ENCODE data around the gene PEX11G.
A peak's percentile ranks its signal among the peaks of the same experiment; 100 is the strongest.

PEX11G gene

DNA sequence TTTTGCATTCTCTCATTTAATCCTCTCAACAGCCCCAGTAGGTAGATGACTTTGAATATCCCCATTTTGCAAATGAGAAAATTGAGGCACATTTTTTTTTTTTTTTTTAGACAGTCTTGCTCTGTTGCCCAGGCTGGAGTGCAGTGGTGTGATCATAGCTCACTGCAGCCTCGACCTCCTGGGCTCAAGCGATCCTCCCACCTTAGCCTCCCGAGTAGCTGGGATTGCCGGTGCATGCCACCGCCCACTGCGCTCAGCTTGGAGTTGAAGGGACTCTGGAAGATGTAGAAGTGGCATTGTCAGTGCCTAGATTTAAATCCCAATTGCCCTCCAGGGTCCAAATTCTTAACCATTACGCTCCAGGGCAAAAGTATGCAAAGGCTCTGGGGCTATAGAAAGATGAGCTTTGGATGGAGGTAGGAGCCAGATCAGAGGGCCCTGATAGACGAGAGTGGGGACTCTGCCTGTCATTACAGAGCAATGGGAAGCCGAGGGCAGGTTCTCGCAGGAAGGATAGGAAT lies 32.8 kb upstream of the PEX11G start:
- no peak for DNase-seq

DNA sequence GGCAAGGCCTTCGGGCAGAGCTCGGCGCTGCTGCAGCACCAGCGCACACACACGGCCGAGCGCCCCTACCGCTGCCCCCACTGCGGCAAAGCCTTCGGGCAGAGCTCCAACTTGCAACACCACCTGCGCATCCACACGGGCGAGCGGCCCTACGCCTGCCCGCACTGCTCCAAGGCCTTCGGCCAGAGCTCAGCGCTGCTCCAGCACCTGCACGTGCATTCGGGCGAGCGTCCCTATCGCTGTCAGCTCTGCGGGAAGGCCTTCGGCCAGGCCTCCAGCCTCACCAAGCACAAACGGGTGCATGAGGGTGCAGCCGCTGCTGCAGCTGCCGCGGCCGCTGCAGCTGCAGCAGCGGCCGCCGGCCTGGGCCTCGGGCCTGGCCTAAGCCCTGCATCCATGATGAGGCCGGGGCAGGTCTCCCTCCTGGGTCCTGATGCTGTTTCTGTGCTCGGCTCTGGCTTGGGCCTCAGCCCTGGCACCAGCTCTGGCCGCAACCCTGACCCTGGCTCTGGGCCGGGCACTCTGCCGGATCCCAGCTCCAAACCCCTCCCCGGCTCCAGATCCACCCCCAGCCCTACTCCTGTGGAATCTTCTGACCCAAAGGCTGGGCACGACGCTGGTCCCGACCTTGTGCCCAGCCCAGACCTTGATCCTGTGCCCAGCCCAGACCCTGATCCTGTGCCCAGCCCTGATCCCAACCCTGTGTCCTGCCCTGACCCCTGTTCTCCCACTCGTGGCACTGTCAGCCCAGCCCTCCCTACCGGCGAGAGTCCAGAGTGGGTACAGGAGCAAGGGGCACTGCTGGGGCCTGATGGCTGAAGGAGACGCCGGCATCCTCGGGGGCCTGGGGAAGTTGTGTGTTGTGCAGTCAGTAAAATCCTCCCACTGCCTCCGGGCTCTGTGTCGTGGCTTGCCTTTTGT lies 31.6 kb upstream of the PEX11G start:
- no peak for DNase-seq

DNA sequence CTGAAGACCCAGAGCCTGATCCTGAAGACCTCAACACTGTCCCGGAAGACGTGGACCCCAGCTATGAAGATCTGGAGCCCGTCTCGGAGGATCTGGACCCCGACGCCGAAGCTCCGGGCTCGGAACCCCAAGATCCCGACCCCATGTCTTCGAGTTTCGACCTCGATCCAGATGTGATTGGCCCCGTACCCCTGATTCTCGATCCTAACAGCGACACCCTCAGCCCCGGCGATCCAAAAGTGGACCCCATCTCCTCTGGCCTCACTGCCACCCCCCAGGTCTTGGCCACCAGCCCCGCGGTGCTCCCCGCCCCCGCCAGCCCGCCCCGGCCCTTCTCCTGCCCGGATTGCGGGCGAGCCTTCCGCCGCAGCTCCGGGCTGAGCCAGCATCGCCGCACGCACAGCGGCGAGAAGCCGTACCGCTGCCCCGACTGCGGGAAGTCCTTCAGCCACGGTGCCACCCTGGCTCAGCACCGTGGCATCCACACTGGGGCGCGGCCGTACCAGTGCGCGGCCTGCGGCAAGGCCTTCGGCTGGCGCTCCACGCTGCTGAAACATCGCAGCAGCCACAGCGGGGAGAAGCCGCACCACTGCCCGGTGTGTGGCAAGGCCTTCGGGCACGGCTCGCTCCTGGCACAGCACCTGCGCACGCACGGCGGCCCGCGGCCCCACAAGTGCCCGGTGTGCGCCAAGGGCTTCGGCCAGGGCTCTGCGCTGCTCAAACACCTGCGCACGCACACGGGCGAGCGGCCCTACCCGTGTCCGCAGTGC lies 30.7 kb upstream of the PEX11G start:
- DNase-seq, result no peak

DNA sequence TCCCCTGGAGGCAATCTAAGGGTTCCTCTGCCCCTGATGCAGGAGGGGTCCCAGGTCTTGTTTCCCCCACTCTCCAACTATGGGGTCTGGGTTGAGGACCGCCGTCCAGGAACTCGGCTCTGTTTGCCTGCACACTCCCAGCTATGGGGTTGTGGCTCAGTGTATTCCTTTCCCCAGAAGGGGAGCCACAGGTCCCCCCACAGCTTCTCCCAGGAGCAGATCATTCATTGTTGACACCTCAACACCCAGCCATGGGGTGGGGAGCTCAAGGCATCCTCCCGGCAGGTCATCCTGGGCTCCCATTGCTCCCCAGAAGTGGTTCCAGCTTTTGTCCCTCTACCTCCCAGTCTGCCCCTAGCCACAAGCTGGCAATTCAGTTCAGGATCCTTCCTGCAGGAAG lies 28.0 kb upstream of the PEX11G start:
- no peak for DNase-seq

DNA sequence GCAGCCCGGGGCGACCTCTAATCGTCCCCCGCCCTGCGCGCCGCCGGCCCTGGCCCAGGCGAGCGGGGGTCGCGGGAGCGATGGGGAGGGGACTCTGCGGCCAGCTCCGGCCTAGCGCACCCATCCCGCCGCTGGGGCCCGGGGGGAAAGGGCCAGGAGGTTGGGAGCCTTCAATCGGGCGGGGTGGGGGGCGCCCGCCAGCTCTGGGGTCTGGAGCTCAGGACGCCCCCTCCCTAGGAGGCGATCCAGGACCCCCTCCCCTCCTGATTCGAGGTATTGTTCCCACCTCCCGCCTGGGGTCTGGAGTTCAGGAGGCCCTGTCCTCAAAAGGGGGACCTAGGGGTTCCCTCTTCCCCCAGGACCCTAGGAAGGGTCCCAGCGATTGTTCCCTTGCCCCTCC lies 27.5 kb upstream of the PEX11G start:
- no peak for DNase-seq

DNA sequence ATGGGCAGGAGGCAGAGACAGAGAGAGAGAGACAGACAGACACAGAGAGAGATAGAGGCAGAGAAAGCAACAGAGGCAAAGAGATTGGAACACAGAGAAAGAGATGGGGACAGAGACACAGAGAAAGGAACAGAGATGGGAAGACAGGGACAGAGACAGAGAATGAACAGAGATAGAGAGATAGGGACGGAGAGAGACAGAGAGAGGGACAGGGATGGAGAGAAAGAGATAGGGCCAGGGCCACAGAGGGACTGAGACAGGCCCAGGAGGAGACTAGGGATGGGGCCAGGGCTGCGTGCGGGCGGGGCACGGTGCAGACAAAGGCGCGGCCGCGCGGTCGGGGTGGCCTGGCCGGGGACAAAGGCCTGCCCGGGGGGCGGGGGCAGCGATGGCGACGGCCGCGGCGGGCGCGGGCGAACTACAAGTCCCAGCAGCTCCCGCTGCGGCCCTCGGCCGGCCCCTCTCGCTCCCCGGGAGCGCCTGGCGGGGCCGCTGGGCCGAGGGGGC lies 26.9 kb upstream of the PEX11G start, which contains the start of gene ZNF358:
ZNF358 (plus strand) TSS at position 459 of the 507 bp plus-strand sequence. CDS start 3,140 bp downstream, outside the sequence.
- peak; percentile 80 for DNase-seq

DNA sequence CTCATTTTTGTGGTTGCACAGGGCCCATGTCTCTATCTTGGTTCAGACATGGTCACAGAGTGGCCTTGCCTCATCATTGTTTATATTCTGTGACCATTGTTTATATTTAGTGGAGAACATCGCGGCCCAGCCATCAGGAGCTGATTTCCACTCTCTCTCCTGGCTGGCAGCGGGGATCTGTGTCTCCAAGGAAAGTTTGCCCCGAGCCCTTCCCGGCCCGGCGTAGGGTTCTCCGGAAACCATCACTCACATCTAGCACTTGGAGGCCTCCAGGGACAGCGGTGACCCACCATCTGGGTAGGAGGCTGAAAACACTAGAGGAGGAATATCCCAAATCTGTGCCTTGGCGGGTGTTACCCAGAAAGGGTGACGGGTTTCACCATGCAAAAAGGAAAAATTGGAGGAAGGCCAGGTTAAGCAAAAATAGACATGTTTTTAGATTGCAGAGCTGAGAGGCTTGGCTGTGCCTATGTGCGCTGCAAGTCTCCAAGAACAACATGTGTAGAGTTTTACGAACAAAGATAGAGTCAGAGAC lies 26.3 kb upstream of the PEX11G start:
- DNase-seq, result no peak

DNA sequence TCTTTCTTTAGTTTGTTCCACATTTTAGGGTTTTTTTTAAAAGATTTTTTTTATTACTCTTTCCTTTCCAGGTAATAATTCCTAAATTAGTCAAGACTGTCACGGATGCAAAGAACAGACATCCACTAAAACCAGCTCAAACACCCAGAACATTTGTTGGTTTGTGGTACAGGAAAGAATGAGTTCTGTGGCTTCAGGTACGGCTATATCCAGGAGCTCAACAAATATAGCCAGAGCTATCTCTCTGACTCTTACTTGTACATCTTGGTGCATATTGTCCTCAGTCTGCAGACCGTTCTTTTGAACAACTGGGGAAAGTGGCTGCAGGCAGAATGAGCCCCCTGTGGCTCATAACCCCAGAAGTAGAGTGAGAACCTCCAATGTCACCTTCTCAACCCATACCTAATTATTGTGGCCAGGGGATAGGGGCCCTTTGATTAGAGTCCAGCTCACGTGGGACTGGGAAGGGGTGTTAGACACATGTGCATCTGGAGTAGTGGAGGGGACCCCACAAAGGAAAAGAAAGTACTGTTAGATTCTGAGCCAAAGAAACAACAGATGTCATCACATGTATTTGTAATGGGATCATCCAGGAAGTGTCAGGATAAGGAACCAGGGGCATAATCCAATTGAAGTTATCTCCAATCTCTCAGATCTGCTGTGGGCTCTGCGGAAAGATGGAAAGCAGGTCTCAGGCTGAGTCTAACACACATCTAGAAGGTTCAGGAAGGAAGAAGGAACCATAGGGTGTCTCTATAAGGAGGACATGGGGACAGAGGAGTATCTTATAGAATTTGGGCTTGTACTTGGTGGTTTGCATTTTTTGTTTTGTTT lies 25.2 kb upstream of the PEX11G start:
- DNase-seq, result no peak

DNA sequence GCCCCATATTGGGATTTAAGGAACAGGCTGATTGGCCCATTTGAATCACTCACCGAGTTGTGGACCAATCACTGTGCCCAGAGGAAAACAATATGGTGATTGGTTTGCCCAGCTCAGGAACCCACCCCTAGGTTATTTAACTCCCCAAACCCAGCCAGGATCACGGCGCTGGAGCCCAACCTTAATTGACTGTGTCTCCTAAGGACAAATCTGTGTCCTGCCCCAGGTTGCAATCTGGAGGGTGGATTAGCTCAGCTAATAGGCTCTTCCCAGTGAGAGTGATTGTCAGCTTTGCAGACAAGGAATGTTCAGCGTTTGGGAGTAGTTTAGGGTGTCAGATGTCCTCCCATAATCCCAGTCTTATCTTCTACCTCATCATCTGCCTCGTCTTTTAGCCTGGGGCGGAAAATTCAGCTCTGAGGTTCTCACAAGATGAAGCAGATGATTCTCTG lies 23.6 kb upstream of the PEX11G start:
- no peak for DNase-seq

DNA sequence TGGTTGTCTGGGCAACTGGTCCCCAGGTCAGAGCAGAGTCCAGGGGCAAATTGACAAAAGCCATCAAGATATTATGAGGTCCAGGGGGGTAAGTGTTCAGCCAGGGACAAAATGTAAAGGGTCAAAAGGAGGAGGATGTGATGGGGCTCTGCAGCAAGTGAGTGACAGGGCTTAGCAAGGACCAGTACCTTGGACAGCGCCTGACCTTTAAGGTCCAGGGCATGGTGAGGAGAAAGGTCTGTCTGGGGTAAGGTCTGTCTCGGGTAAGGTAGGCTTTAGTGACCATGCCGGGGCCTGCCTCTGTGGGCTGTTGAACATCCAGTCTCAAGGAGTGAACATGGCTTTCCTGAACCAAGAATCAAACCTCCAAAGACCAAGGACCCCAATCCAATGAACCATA lies 20.8 kb upstream of the PEX11G start:
- no peak for DNase-seq

DNA sequence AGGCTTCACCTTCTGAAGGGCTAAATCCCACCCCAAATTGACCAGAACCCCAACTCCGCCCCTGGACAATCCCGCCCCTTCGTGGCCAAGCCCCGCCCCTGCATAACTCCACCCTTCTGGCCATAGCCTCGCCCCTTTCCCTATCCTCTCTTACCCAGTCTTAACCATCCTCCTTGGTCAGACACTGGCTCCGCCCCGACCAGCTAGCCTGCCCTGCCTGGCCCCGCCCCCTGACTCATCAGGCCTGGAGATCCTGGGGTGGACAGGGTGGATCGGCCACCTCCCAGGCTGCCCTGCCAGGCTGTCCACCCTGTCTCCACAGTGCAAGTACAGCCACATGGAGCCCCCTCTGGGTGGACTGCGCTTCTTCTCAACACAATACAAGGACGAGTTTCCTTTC lies 19.0 kb upstream of the PEX11G start:
- DNase-seq, result peak; percentile 81

DNA sequence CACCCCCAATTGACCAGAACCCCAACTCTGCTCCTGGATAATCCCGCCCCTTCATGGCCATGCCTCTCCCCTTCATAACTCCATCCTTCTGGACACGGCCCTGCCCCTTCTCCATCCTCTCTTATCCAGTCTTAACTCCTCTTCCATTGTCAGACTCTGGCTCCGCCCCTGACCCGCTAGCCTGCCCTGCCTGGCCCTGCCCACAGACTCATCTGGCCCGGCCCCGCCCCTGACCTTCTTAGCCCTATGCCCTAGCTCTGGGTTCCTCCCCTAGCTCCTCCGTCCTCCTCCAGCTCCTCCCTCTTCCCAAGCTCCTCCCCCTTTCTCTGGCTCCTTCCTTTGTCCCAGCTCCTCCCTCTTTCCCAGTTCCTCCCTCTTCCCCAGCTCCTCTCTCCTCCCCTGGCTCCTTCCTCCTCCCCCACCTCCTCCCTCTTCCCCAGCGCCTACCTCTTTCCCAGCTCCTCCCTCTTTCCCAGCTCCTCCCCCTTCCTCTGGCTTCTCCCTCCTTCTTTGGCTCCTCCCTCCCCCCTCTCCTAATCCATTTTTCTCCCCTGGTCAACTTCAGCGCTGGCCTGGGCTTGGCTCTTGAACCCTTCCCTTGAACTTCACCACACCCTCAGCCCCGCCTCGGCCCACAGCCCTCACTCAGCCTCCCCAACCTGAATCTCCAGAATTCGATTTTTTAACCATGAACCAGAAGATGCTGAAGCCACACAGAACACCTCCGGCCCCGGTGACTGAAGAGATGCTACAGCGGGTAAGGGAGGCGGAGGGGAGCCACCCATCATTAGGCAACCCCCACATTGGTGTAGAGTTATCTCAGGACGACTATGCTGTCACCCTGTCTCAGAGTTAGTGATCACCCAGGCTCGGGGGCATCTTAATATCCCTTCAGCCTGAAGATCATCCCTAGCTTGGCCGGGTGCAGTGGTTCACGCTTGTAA lies 17.8 kb upstream of the PEX11G start:
- peak; percentile 75 for DNase-seq

DNA sequence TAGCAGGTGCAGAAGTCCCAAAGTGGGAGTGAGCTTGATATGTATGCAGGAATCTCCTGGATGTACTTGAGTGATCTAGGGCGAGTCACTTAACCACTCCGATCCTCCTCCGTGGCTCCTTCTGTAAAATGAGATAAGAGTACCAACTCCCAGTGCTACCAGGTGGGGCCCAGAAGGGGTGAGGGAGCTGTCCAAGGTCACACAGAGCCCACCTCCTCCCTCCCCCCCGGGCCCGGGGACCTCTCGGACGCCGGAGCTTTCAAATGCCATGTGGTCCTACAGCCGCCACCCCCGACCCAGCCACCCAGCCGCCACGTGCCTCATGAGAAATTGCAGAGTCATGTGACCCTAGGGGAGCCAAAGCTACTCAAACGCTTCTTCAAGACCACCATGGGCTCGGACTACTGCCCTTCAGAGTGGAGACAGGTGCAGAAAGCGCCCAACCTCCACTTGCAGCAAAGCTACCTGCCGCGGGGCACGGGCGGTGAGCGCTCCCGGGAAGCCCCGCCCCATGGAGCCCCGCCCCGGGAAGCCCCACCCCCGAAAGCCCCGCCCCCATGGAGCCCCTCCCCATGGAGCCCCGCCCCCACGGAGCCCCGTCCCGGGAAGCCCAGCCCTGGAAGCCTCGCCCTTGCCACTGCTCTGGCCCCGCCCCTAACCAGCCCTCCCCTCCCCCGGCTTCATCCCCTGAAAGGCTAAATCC lies 17.0 kb upstream of the PEX11G start:
- no peak for DNase-seq

DNA sequence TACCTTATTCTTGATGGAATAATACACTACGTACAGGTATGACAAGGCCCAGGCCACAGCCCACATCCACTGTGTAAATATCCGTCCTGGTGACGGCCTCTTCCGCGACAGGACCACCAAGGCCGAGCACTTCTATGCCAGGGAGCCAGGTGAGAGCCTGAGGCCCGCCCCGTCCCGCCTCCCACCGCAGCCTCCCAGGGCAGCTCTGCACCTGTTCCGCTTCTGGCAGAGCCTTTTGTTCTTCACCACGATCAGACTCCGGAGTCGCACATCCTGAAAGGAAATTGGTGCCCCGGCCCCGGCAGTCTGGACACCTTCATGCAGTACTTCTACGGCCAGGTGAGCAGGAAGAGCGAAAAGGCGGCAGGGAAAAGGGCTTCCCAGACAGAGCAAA lies 16.4 kb upstream of the PEX11G start:
- DNase-seq, result no peak

DNA sequence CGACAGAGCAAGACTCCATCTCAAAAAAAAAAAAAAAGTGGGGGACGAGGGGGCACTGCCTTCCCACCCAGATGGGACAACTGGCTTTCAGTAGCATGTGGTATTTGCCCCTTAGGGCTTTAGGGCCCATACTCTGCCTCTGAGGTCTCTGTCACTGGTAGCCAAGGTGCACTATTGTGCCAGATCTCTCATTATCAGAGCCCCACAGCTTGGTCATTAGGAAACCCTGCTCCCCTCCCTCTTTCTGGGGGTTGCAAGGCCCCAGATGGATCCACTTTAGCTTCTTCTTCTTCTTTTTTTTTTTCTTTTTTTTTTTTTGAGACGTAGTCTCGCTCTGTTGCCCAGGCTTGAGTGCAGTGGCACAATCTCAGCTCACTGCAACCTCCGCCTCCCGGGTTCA lies 15.8 kb upstream of the PEX11G start:
- no peak for DNase-seq

DNA sequence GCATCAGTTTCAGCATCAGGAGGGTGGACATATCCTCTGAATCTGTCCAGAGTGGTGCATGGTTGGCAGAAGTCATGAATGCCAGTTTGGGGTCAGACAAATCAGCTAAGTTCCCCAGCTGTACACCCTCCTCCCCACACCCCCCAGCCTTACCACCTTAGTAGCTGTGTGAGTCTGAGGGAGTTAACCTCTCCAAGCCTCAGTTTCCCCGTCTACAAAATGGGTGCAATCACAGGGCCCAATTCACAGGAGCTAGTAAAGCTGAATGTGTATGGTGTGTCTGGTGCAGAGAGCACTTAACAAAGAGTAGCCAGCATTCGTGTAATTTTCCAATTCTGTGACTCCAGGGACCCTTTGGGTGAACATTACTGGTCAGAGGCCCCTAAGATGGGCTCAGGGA lies 13.7 kb upstream of the PEX11G start:
- DNase-seq, result no peak

DNA sequence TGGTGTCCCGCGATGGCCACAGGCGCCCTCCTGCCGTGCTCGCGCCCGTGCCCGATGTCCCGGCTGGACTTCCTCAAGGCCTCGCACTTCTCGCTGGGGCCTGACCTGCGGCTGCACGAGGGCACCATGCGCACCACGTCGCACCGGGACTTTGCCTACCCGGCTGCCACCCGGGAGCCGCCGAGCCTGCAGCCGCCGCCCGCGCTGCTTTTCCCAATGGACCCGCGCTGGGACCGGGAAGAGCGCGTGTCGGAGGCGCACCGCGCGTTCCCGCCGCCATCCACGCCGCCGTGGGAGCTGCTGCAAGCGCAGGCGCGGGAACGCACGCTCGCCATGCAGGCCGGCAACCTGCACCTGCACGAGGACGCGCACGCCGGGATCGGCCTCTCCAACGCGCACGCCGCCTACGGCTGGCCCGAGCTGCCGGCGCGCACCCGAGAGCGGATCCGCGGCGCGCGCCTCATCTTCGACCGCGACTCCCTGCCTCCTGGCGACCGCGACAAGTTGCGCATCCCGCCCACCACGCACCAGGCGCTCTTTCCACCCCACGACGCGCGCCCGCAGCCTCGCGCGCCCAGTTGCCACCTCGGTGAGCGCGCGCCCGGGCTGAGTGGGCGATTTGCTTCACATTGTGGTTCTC lies 12.1 kb upstream of the PEX11G start:
- DNase-seq, result peak; percentile 40

DNA sequence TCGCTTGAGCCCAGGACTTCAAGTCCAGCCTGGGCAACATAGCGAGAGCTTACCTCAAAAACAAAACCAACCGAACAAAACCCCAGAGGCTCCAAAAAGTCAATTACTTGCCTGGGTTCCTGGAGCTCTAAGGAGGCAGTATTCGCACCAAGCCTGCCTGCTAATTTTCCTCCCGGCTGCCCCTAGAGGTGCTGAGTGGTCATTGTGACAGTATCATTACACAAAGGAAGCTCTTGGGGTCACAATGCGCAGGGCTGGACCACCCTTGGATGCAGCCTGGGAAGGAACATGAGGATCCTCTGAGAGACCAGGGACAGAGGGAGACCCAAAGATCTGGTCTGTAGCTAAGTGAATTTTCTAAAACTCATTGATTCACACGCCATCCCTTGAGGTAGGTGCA lies 8.5 kb upstream of the PEX11G start:
- DNase-seq, result no peak

DNA sequence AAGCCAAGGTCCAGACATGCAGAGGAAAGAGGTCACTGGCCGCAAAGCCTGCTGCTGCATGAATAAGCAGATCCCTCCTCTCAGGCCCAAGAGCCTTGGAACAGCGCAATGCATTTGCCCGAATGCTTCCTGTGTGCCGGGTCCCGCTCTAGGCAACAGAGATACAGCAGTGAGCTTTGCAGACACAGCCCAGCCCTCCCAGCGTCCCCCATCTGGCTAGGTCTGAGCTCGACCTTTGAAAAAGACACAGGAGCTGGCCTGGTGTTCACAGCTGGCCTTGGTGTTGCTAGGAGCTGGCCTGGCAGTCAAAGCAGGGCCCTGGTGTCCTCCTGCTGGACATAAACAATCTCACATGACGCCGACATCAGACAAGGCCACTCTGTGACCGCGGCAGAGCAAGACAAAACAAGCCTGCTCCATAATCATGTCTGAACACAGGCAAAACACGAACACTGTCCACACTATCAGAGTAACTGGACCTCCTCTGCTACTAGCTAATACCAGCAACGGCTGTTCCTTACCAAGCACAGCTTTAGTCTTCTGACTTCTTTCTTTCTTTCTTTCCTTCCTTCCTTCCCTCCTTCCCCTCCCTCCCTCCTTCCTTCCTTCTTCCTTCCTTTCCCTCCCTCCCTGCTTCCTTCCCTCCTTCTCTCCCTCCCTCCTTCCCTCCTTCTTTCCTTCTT lies 5.7 kb upstream of the PEX11G start:
- no peak for DNase-seq

Data from fibroblast of skin of back (primary cell).